Chondrocyte (in vitro differentiated cells): ENCODE results near the gene RRP8. TPM values are rescaled to one million over a fixed set of nuclear protein-coding genes. Genes with fewer than 3 reads are reported as not detected.

Experiments used
- DNase-seq: peaks from one replicate; pipeline ENCODE4 v3.0.0; 2021; ENCODE audit warnings: mixed read lengths, low spot score
- H3K27ac Mint-ChIP-seq: one replicate; pipeline ENCODE4 v1.8.0; 2021; ENCODE audit warnings: mild to moderate bottlenecking, moderate library complexity, mixed read lengths; ENCODE audit not compliant: unreplicated experiment
- H3K27me3 Mint-ChIP-seq: 2 replicates; pipeline ENCODE4 v1.8.0; 2021; ENCODE audit warnings: low read depth, mixed read lengths
- H3K36me3 Mint-ChIP-seq: 2 replicates; pipeline ENCODE4 v1.8.0; 2021; ENCODE audit warnings: low read depth, mixed read lengths
- H3K4me1 Mint-ChIP-seq: 2 replicates; pipeline ENCODE4 v1.8.0; 2021; ENCODE audit warnings: low read depth, mild to moderate bottlenecking, mixed read lengths
- H3K4me3 Mint-ChIP-seq: one replicate; pipeline ENCODE4 v1.8.0; 2021; ENCODE audit warnings: mild to moderate bottlenecking, moderate library complexity, mixed read lengths; ENCODE audit not compliant: unreplicated experiment
- H3K9me3 Mint-ChIP-seq: 2 replicates; pipeline ENCODE4 v1.8.0; 2021; ENCODE audit warnings: low read depth, mixed read lengths
- CTCF ChIP-seq: fragments of 200-600 bp; sonication (generic); IDR thresholded peaks from 2 replicates; pipeline ENCODE4 v1.5.0; 2021; ENCODE audit warnings: antibody characterized with exemption, mild to moderate bottlenecking, moderate library complexity
- total RNA-seq: library from RNA; stranded (reverse); gene quantifications from 3 replicates; pipeline ENCODE4 v1.2.1, GENCODE V29; 2021

Gene RRP8
- total RNA-seq, 1 donor from 2014 or later, result 15.7 TPM

- no peaks in the 10 kb centered on the region for H3K27me3 Mint-ChIP-seq
- peak overlapping the region; percentile 62 for H3K27ac Mint-ChIP-seq
- peaks cover 21% of the 10 kb centered on the region for H3K36me3 Mint-ChIP-seq
- H3K9me3 Mint-ChIP-seq, result no peaks in the 10 kb centered on the region
- peaks cover 7% of the 10 kb centered on the region for H3K4me1 Mint-ChIP-seq
- DNase-seq, result no peak
- no peak for TF ChIP-seq CTCF
- H3K4me3 Mint-ChIP-seq, result no peak overlapping the region
Measured at GRCh38 chr11:6602096-6602940, 1.1 kb downstream of the RRP8 start.

- H3K4me1 Mint-ChIP-seq, result peaks cover 7% of the 10 kb centered on the region
- H3K9me3 Mint-ChIP-seq, result no peaks in the 10 kb centered on the region
- TF ChIP-seq CTCF, result no peak
- no peaks in the 10 kb centered on the region for H3K27me3 Mint-ChIP-seq
- no peak for DNase-seq
- no peak overlapping the region for H3K27ac Mint-ChIP-seq
- no peak overlapping the region for H3K4me3 Mint-ChIP-seq
- peaks cover 22% of the 10 kb centered on the region for H3K36me3 Mint-ChIP-seq
Measured at GRCh38 chr11:6601041-6601461, 2.4 kb downstream of the RRP8 start.

GRCh38 chr11:6599881-6600390 is 3.5 kb downstream of the RRP8 start:
- no peak for TF ChIP-seq CTCF
- H3K36me3 Mint-ChIP-seq, result peaks cover 22% of the 10 kb centered on the region
- peaks cover 7% of the 10 kb centered on the region for H3K4me1 Mint-ChIP-seq
- H3K4me3 Mint-ChIP-seq, result no peak overlapping the region
- no peaks in the 10 kb centered on the region for H3K27me3 Mint-ChIP-seq
- H3K9me3 Mint-ChIP-seq, result no peaks in the 10 kb centered on the region
- H3K27ac Mint-ChIP-seq, result no peak overlapping the region
- DNase-seq, result no peak

GRCh38 chr11:6599449-6599848 is 4.0 kb downstream of the RRP8 start:
- no peak overlapping the region for H3K27ac Mint-ChIP-seq
- no peak for DNase-seq
- peaks cover 7% of the 10 kb centered on the region for H3K4me1 Mint-ChIP-seq
- TF ChIP-seq CTCF, result no peak
- no peak overlapping the region for H3K4me3 Mint-ChIP-seq
- peaks cover 24% of the 10 kb centered on the region for H3K36me3 Mint-ChIP-seq
- no peaks in the 10 kb centered on the region for H3K27me3 Mint-ChIP-seq
- H3K9me3 Mint-ChIP-seq, result no peaks in the 10 kb centered on the region

GRCh38 chr11:6598555-6598954 is 4.9 kb downstream of the RRP8 start:
- Mint-ChIP-seq H3K27me3 (no peaks in the 10 kb centered on the region), H3K4me1 (peaks cover 11% of the 10 kb centered on the region), H3K27ac (no peak overlapping the region), H3K9me3 (no peaks in the 10 kb centered on the region), H3K4me3 (no peak overlapping the region), H3K36me3 (peaks cover 28% of the 10 kb centered on the region)
- TF ChIP-seq CTCF, result no peak
- no peak for DNase-seq
